DMS79 (cell line): ENCODE data around the gene CPE.

Experiments used
- DNase-seq: peaks from one replicate; lab custom pipeline; 2025; lab: John Stamatoyannopoulos, UW

The CPE gene

GRCh38 chr4:165364452-165365080, 14.2 kb upstream of the CPE start:
- no peak for DNase-seq

GRCh38 chr4:165367040-165367439, 11.8 kb upstream of the CPE start:
- DNase-seq, result no peak

GRCh38 chr4:165368114-165368513, 10.7 kb upstream of the CPE start:
- no peak for DNase-seq

GRCh38 chr4:165368567-165368966, 10.2 kb upstream of the CPE start:
- DNase-seq, result no peak

- DNase-seq, result no peak
These were observed 9.3 kb upstream of the CPE start for GRCh38 chr4:165369522-165369921.

GRCh38 chr4:165370530-165370929, 8.3 kb upstream of the CPE start:
- no peak for DNase-seq

- no peak for DNase-seq
These were observed 3.3 kb upstream of the CPE start for GRCh38 chr4:165375465-165375864.

GRCh38 chr4:165378398-165378744, 437 bp upstream of the CPE start:
- DNase-seq, result no peak

- no peak for DNase-seq
These were observed 863 bp downstream of the CPE start for GRCh38 chr4:165379678-165380064.

- DNase-seq, result no peak
These were observed 2.0 kb downstream of the CPE start for GRCh38 chr4:165380805-165381204.

GRCh38 chr4:165381821-165382373, 3.1 kb downstream of the CPE start:
- DNase-seq, result no peak

GRCh38 chr4:165382640-165383039, 3.8 kb downstream of the CPE start:
- DNase-seq, result no peak

GRCh38 chr4:165383591-165384073, 4.8 kb downstream of the CPE start:
- peak; percentile 75 for DNase-seq

- peak; percentile 47 for DNase-seq
These were observed 5.4 kb downstream of the CPE start for GRCh38 chr4:165384186-165384585.

GRCh38 chr4:165384598-165384997, 5.8 kb downstream of the CPE start:
- peak; percentile 75 for DNase-seq

- DNase-seq, result peak; percentile 55
These were observed 6.3 kb downstream of the CPE start for GRCh38 chr4:165385126-165385525.

- DNase-seq, result no peak
These were observed 7.5 kb downstream of the CPE start for GRCh38 chr4:165386328-165386727.

GRCh38 chr4:165388756-165389155, 9.9 kb downstream of the CPE start:
- DNase-seq, result no peak

- DNase-seq, result no peak
These were observed 14.2 kb downstream of the CPE start for GRCh38 chr4:165393051-165393450.

- DNase-seq, result no peak
These were observed 14.9 kb downstream of the CPE start for GRCh38 chr4:165393704-165394103.

- DNase-seq, result no peak
These were observed 15.5 kb downstream of the CPE start for GRCh38 chr4:165394275-165394674.

- peak; percentile 92 for DNase-seq
These were observed 19.8 kb downstream of the CPE start for GRCh38 chr4:165398570-165398969.

GRCh38 chr4:165402375-165402774, 23.6 kb downstream of the CPE start:
- DNase-seq, result no peak

- no peak for DNase-seq
These were observed 24.2 kb downstream of the CPE start for GRCh38 chr4:165403048-165403447.
